GM21723 (cell line): ENCODE measurements around the gene EBP.
A peak's percentile ranks its signal among the peaks of the same experiment; 100 is the strongest.
"Not testable (repeated sequence)": the region's sequence is repeated elsewhere in the genome, so short reads cannot be mapped to it uniquely, and the experiment has no call there.

Experiments used
- ATAC-seq: cut with Tn5 transposase; IDR thresholded peaks from one replicate; pipeline ENCODE4 v1.9.1; 2021; ENCODE audit warnings: mild to moderate bottlenecking, moderate library complexity; ENCODE audit not compliant: unreplicated experiment

The EBP gene

GRCh38 chrX:48520976-48521352 is 644 bp upstream of the EBP start:
- no peak for ATAC-seq

- ATAC-seq, result no peak
Observed at GRCh38 chrX:48522291-48522690, 683 bp downstream of the EBP start.

- no peak for ATAC-seq
Observed at GRCh38 chrX:48523682-48524081, 2.1 kb downstream of the EBP start.

- not testable (repeated sequence) for ATAC-seq
Observed at GRCh38 chrX:48525853-48526252, 4.2 kb downstream of the EBP start.

- no peak for ATAC-seq
Observed at GRCh38 chrX:48530736-48531135, 9.1 kb downstream of the EBP start.

GRCh38 chrX:48531358-48531959 is 9.9 kb downstream of the EBP start:
- ATAC-seq, result no peak

- no peak for ATAC-seq
Observed at GRCh38 chrX:48532161-48532560, 10.6 kb downstream of the EBP start.

GRCh38 chrX:48533165-48533564 is 11.6 kb downstream of the EBP start:
- ATAC-seq, result no peak

GRCh38 chrX:48538641-48539344 is 17.2 kb downstream of the EBP start:
- no peak for ATAC-seq

- peak; percentile 74 for ATAC-seq
Observed at GRCh38 chrX:48539345-48540027, 17.9 kb downstream of the EBP start, which contains the start of gene TBC1D25. Gene TBC1D25, plus strand, starts transcription at chrX:48539714. Its CDS starts 84 bp downstream, at chrX:48539798.

GRCh38 chrX:48540028-48540375 is 18.4 kb downstream of the EBP start:
- peak; percentile 41 for ATAC-seq

GRCh38 chrX:48540480-48540879 is 18.9 kb downstream of the EBP start:
- no peak for ATAC-seq

GRCh38 chrX:48541140-48541814 is 19.7 kb downstream of the EBP start:
- ATAC-seq, result no peak

- no peak for ATAC-seq
Observed at GRCh38 chrX:48548871-48549270, 27.3 kb downstream of the EBP start.

- ATAC-seq, result not testable (repeated sequence)
Observed at GRCh38 chrX:48555731-48556325, 34.2 kb downstream of the EBP start.

GRCh38 chrX:48558271-48558670 is 36.7 kb downstream of the EBP start:
- ATAC-seq, result no peak

- ATAC-seq, result no peak
Observed at GRCh38 chrX:48559636-48560035, 38.0 kb downstream of the EBP start.

GRCh38 chrX:48560056-48560455 is 38.4 kb downstream of the EBP start:
- no peak for ATAC-seq

- no peak for ATAC-seq
Observed at GRCh38 chrX:48560681-48561080, 39.1 kb downstream of the EBP start.

- ATAC-seq, result no peak
Observed at GRCh38 chrX:48569958-48570357, 48.4 kb downstream of the EBP start.

- no peak for ATAC-seq
Observed at GRCh38 chrX:48573690-48574269, 52.2 kb downstream of the EBP start.
